HCT116 (cell line): Measurements from ENCODE around the gene TGFBR3L. TPM values are rescaled to one million over a fixed set of nuclear protein-coding genes. Genes with fewer than 3 reads are reported as not detected.

ENCODE experiments used
- ATAC-seq: fragments of 200-7000 bp; cut with Tn5 transposase; 2 replicates; pipeline ENCODE4 v1.9.1; 2020; ENCODE audit warnings: mild to moderate bottlenecking, moderate library complexity
- BruUV-seq: library from RNA; stranded (reverse); fragments of 400-500 nt; replicated peaks from 2 replicates; lab custom pipeline; 2021; lab: Mats Ljungman, UMichigan
- CTCF ChIA-PET: fragments of 300-600 bp; sonication (Branson Sonifier 250); formaldehyde crosslinking; loops from one replicate; lab custom pipeline; 2021; ENCODE audit warnings: antibody characterized with exemption; lab: Charles Lee
- POLR2A ChIA-PET: fragments of 300-600, 350-600 bp; sonication (Branson Sonifier 250); formaldehyde crosslinking; loops from one replicate; lab custom pipeline; 2021; ENCODE audit warnings: antibody characterized with exemption; lab: Charles Lee
- RAD21 ChIA-PET, 2 experiments: fragments of 300-600 bp; sonication (Branson Sonifier 250); formaldehyde crosslinking; loops; one replicate each; lab custom pipeline; 2023; ENCODE audit warnings: low total read pairs in 2 of 2; ENCODE audit not compliant: uncharacterized antibody in 2 of 2, unreplicated experiment in 2 of 2, low non-redundant PET in 1 of 2; lab: Charles Lee
- DNase-seq: peaks from one replicate; pipeline ENCODE4 v3.0.0-alpha.2; 2010; ENCODE audit warnings: low read depth, low spot score
- H2AFZ ChIP-seq: fragments of 200-600 bp; shearing (Covaris generic), sonication (generic); 2 replicates; pipeline ENCODE4 v1.6.1; 2017; ENCODE audit warnings: low read depth, mixed run types, mixed read lengths, antibody characterized with exemption, low read length; ENCODE audit not compliant: poor library complexity, severe bottlenecking
- H3K27ac ChIP-seq: 2 replicates; pipeline ENCODE4 v1.5.1; 2012; ENCODE audit warnings: low read depth, low read length
- H3K27me3 ChIP-seq: fragments of 200-600 bp; sonication (generic); 2 replicates; pipeline ENCODE4 v1.6.1; 2016; ENCODE audit warnings: mixed run types, low read length, mixed read lengths; ENCODE audit not compliant: insufficient read depth
- H3K36me3 ChIP-seq, 2 experiments: fragments of 200-500 bp in 1 of 2; fragments of 200-600 bp in 1 of 2; sonication (Bioruptor generic) in 1 of 2; sonication (generic) in 1 of 2; 2 replicates each; pipeline versions ENCODE4 v1.5.1 to v1.6.1; 2014 to 2016; ENCODE audit warnings: low read length in 2 of 2, inconsistent platforms in 1 of 2, mixed read lengths in 1 of 2, mixed run types in 1 of 2; ENCODE audit not compliant: insufficient read depth in 2 of 2, control insufficient read depth in 1 of 2
- H3K4me1 ChIP-seq, 2 experiments: fragments of 200-600 bp in 1 of 2; sonication (generic) in 1 of 2; 2 replicates each; pipeline versions ENCODE4 v1.5.1 to v1.6.1; 2012 to 2017; ENCODE audit warnings: low read length in 2 of 2, inconsistent platforms in 1 of 2, mild to moderate bottlenecking in 1 of 2, mixed read lengths in 1 of 2, mixed run types in 1 of 2, moderate library complexity in 1 of 2; ENCODE audit not compliant: insufficient read depth in 2 of 2, control insufficient read depth in 1 of 2
- H3K4me2 ChIP-seq: fragments of 200-600 bp; sonication (generic); 2 replicates; pipeline ENCODE4 v1.6.1; 2017; ENCODE audit warnings: mixed run types, low read length, mixed read lengths
- H3K4me3 ChIP-seq, 2 experiments: fragments of 200-600 bp in 1 of 2; sonication (generic) in 1 of 2; replicated peaks in 1 of 2; 2 replicates each; pipeline ENCODE4 v1.5.1; 2011 to 2016; ENCODE audit warnings: low read length in 2 of 2, control low read depth in 1 of 2, low read depth in 1 of 2, mild to moderate bottlenecking in 1 of 2, mixed read lengths in 1 of 2, mixed run types in 1 of 2
- H3K79me2 ChIP-seq: fragments of 200-600 bp; sonication (generic); 2 replicates; pipeline ENCODE4 v1.6.1; 2017; ENCODE audit warnings: mild to moderate bottlenecking, mixed run types, low read length, moderate library complexity, mixed read lengths; ENCODE audit not compliant: insufficient read depth
- H3K9ac ChIP-seq: fragments of 200-600 bp; sonication (generic); 2 replicates; pipeline ENCODE4 v1.6.1; 2016; ENCODE audit warnings: low read length, mixed read lengths
- H3K9me2 ChIP-seq: fragments of 200-600 bp; sonication (generic), shearing (Covaris generic); 2 replicates; pipeline ENCODE4 v1.6.1; 2017; ENCODE audit warnings: mixed run types, mild to moderate bottlenecking, moderate library complexity; ENCODE audit not compliant: insufficient read depth
- H3K9me3 ChIP-seq, 2 experiments: fragments of 200-500 bp in 1 of 2; fragments of 200-600 bp in 1 of 2; sonication (Bioruptor generic) in 1 of 2; sonication (generic) in 1 of 2; 2 replicates each; pipeline ENCODE4 v1.6.1; 2014 to 2017; ENCODE audit warnings: low read length in 2 of 2, mixed read lengths in 2 of 2, inconsistent platforms in 1 of 2, low read depth in 1 of 2, mild to moderate bottlenecking in 1 of 2, mixed run types in 1 of 2, moderate library complexity in 1 of 2; ENCODE audit not compliant: control insufficient read depth in 1 of 2, insufficient read depth in 1 of 2
- H4K20me1 ChIP-seq: fragments of 200-600 bp; sonication (generic), shearing (Covaris generic); 2 replicates; pipeline ENCODE4 v1.6.1; 2017; ENCODE audit warnings: mixed run types, mild to moderate bottlenecking, moderate library complexity; ENCODE audit not compliant: insufficient read depth
- ATF3 ChIP-seq: IDR thresholded peaks from 2 replicates; pipeline ENCODE4 v1.6.1; 2012
- CEBPB ChIP-seq: IDR thresholded peaks from 2 replicates; pipeline ENCODE4 v1.6.1; 2012; ENCODE audit warnings: low read depth
- EGR1 ChIP-seq: IDR thresholded peaks from 2 replicates; pipeline ENCODE4 v1.6.1; 2012; ENCODE audit warnings: low read depth
- ELF1 ChIP-seq: IDR thresholded peaks from 2 replicates; pipeline ENCODE4 v1.6.1; 2012; ENCODE audit warnings: low read depth, borderline replicate concordance
- EZH2 ChIP-seq: fragments of 200-600 bp; sonication (generic); IDR thresholded peaks from 2 replicates; pipeline ENCODE4 v1.6.1; 2017; ENCODE audit warnings: antibody characterized with exemption, mixed run types
- EZH2phosphoT487 ChIP-seq: fragments of 200-600 bp; IDR thresholded peaks from 2 replicates; pipeline ENCODE4 v1.6.1; 2018; ENCODE audit warnings: antibody characterized with exemption, borderline replicate concordance
- FOSL1 ChIP-seq: IDR thresholded peaks from 2 replicates; pipeline ENCODE4 v1.6.1; 2012; ENCODE audit warnings: low read depth
- JUND ChIP-seq: IDR thresholded peaks from 2 replicates; pipeline ENCODE4 v1.6.1; 2012
- MAX ChIP-seq: IDR thresholded peaks from 2 replicates; pipeline ENCODE4 v1.6.1; 2012
- POLR2A ChIP-seq: IDR thresholded peaks from 2 replicates; pipeline ENCODE4 v1.7.0; 2011; ENCODE audit warnings: borderline replicate concordance; ENCODE audit not compliant: insufficient read depth, insufficient read length; ENCODE audit errors: extremely low read depth
- POLR2AphosphoS5 ChIP-seq: IDR thresholded peaks from 2 replicates; pipeline ENCODE4 v1.6.1; 2011; ENCODE audit warnings: mild to moderate bottlenecking, low read depth, low read length, moderate library complexity
- RAD21 ChIP-seq: IDR thresholded peaks from 2 replicates; pipeline ENCODE4 v1.6.1; 2012; ENCODE audit warnings: low read depth, mild to moderate bottlenecking
- REST ChIP-seq: IDR thresholded peaks from 2 replicates; pipeline ENCODE4 v1.6.1; 2012; ENCODE audit warnings: low read depth
- SIN3A ChIP-seq: IDR thresholded peaks from 2 replicates; pipeline ENCODE4 v1.6.1; 2012; ENCODE audit warnings: low read depth
- TCF7L2 ChIP-seq: IDR thresholded peaks from 2 replicates; pipeline ENCODE4 v1.7.0; 2011; ENCODE audit warnings: borderline replicate concordance, inconsistent platforms; ENCODE audit not compliant: insufficient read depth, insufficient read length; ENCODE audit errors: extremely low read depth
- ZBTB33 ChIP-seq: IDR thresholded peaks from 2 replicates; pipeline ENCODE4 v1.6.1; 2011; ENCODE audit warnings: mild to moderate bottlenecking, low read length, moderate library complexity; ENCODE audit not compliant: insufficient replicate concordance; ENCODE audit errors: extremely low read depth
- ZFX ChIP-seq: fragments of 450-650 bp; IDR thresholded peaks from 2 replicates; pipeline ENCODE4 v1.6.1; 2017
- intact Hi-C: fragments of 100-400 bp; cut with micrococcal nuclease; formaldehyde crosslinking; loops from 2 replicates; pipeline ENCODE4 v1.10.0; 2022
- total RNA-seq: library from RNA; stranded (reverse); gene quantifications from one replicate; pipeline ENCODE4 v1.2.1, GENCODE V29; 2021; ENCODE audit not compliant: unreplicated experiment

The TGFBR3L gene
- total RNA-seq, 1 experiment from 2014 or later: 30.9 TPM

GRCh38 chr19:7887408-7888144 is 27.1 kb upstream of the TGFBR3L start (continued):
- TF ChIP-seq MAX: no peak

- H2AFZ ChIP-seq: no peak within 1 kb of the TSS
- peak; percentile 98 for ATAC-seq
- CTCF ChIA-PET: interaction anchor here (0.9 to 4.0 kb wide), 3 partner anchors 13 to 19 kb away, joined by 4 to 14 read pairs (median 6); partner anchors contain the start of gene MAP2K7
- TF ChIP-seq ATF3: no peak
- peak; percentile 95 for TF ChIP-seq POLR2AphosphoS5
- no peak; the same call in 1 of the 2 replicates for TF ChIP-seq SIN3A
- TF ChIP-seq MAX: no peak; the same call in 1 of the 2 replicates
- no peak for TF ChIP-seq RAD21
- TF ChIP-seq ZBTB33: no peak
- no peak for TF ChIP-seq EZH2phosphoT487
- no peak for TF ChIP-seq TCF7L2
- no peak for TF ChIP-seq REST
- TF ChIP-seq EZH2: no peak
- peak; percentile 64; the same call in 1 of the 2 replicates for TF ChIP-seq EGR1
- peak; percentile 79; the same call in 1 of the 2 replicates for TF ChIP-seq ZFX
- no peak for TF ChIP-seq JUND
- no peak for TF ChIP-seq FOSL1
- no peak for TF ChIP-seq CEBPB
- TF ChIP-seq ELF1: no peak
- no peak for TF ChIP-seq POLR2A
Measured at GRCh38 chr19:7888145-7888825, 26.3 kb upstream of the TGFBR3L start, which contains the start of gene LRRC8E. Gene LRRC8E, plus strand, starts transcription at chr19:7888510. Its CDS starts 7,094 bp downstream, at chr19:7895604.

More at GRCh38 chr19:7888145-7888825, 26.3 kb upstream of the TGFBR3L start, which contains the start of gene LRRC8E:
- H3K79me2 ChIP-seq: peaks cover 36% of the 10 kb centered on the region
- peak within 1 kb of the TSS; percentile 76 for H3K27ac ChIP-seq
- peaks cover 13 to 42% of the 10 kb centered on the region in 2 experiments; a peak in 3 of 4 replicates for H3K4me1 ChIP-seq
- H3K9me2 ChIP-seq: no peaks in the 10 kb centered on the region
- intact Hi-C loops: loop anchor here (2.0 kb wide), 1 partner anchor 15 kb away; the partner anchor contains the start of gene MAP2K7
- no peaks in the 10 kb centered on the region for H3K36me3 ChIP-seq
- peak within 1 kb of the TSS; percentile 95 for H3K4me2 ChIP-seq
- peak within 1 kb of the TSS; percentile 81 to 94 for H3K4me3 ChIP-seq
- no peaks in the 10 kb centered on the region for H3K9me3 ChIP-seq
- DNase-seq: no peak
- no TSS peak for BruUV-seq
- no peaks in the 10 kb centered on the region for H3K27me3 ChIP-seq
- no peaks in the 10 kb centered on the region for H4K20me1 ChIP-seq
- ChIA-PET POLR2A (interaction anchor here (1.0 to 3.0 kb wide), 5 partner anchors 12 to 32 kb away, joined by 3 to 10 read pairs (median 4); partner anchors contain the start of genes MAP2K7 and SNAPC2), RAD21 (no interaction called here)
- H3K9ac ChIP-seq: peak within 1 kb of the TSS; percentile 97
